SH-SY5Y (cell line): ENCODE data around the gene FRY.

ENCODE experiments used
- GATA2 ChIP-seq: IDR thresholded peaks from 2 replicates; pipeline ENCODE4 v1.6.1; 2011; ENCODE audit warnings: mild to moderate bottlenecking, low read depth, low read length
- GATA3 ChIP-seq: IDR thresholded peaks from 2 replicates; pipeline ENCODE4 v1.6.1; 2011; ENCODE audit warnings: low read depth, mild to moderate bottlenecking, low read length, moderate library complexity

FRY gene

GRCh38 chr13:32011971-32012370 lies 19.6 kb upstream of the FRY start:
- TF ChIP-seq GATA2 (no peak), GATA3 (no peak)

- TF ChIP-seq GATA2 = no peak
- TF ChIP-seq GATA3 = no peak
Observed at GRCh38 chr13:32013181-32013580, 18.4 kb upstream of the FRY start.

- TF ChIP-seq GATA2 (no peak), GATA3 (no peak)
Observed at GRCh38 chr13:32016119-32016518, 15.5 kb upstream of the FRY start.

- TF ChIP-seq GATA3 (no peak), GATA2 (no peak)
Observed at GRCh38 chr13:32016631-32017030, 14.9 kb upstream of the FRY start.

- TF ChIP-seq GATA2 = no peak
- no peak for TF ChIP-seq GATA3
Observed at GRCh38 chr13:32017474-32017873, 14.1 kb upstream of the FRY start.

GRCh38 chr13:32019612-32020233 lies 11.9 kb upstream of the FRY start:
- TF ChIP-seq GATA3 (no peak), GATA2 (no peak)

- TF ChIP-seq GATA2 (no peak), GATA3 (no peak)
Observed at GRCh38 chr13:32021785-32022184, 9.8 kb upstream of the FRY start.

GRCh38 chr13:32022311-32022710 lies 9.3 kb upstream of the FRY start:
- no peak for TF ChIP-seq GATA2
- no peak for TF ChIP-seq GATA3

GRCh38 chr13:32023096-32023495 lies 8.5 kb upstream of the FRY start:
- TF ChIP-seq GATA3 (no peak), GATA2 (no peak)

- TF ChIP-seq GATA3 (no peak), GATA2 (no peak)
Observed at GRCh38 chr13:32023698-32024097, 7.9 kb upstream of the FRY start.

- TF ChIP-seq GATA3 (no peak), GATA2 (no peak)
Observed at GRCh38 chr13:32024750-32025149, 6.8 kb upstream of the FRY start.

GRCh38 chr13:32025730-32026129 lies 5.8 kb upstream of the FRY start:
- TF ChIP-seq GATA3 (no peak), GATA2 (no peak)

GRCh38 chr13:32026623-32027022 lies 5.0 kb upstream of the FRY start:
- TF ChIP-seq GATA2 (no peak), GATA3 (no peak)

GRCh38 chr13:32028711-32029110 lies 2.9 kb upstream of the FRY start:
- TF ChIP-seq GATA2 (no peak), GATA3 (no peak)

GRCh38 chr13:32029684-32030083 lies 1.9 kb upstream of the FRY start:
- no peak for TF ChIP-seq GATA2
- TF ChIP-seq GATA3 = no peak

- TF ChIP-seq GATA2 (no peak), GATA3 (no peak)
Observed at GRCh38 chr13:32031815-32032370, 319 bp downstream of the FRY start.

- TF ChIP-seq GATA2 = no peak
- TF ChIP-seq GATA3 = no peak
Observed at GRCh38 chr13:32032759-32033158, 1.2 kb downstream of the FRY start.
